Upper lobe of left lung (tissue), 6 donors: ENCODE results near the gene IRF2BPL. TPM values are rescaled to one million over a fixed set of nuclear protein-coding genes. Genes with fewer than 3 reads are reported as not detected.

Experiments
- ATAC-seq, 2 donors: fragments of 200-7000 bp; cut with Tn5 transposase; one replicate each; pipeline ENCODE4 v1.9.1; 2022; ENCODE audit warnings: mild to moderate bottlenecking in 2 of 2, moderate library complexity in 2 of 2; ENCODE audit not compliant: low FRiP score in 2 of 2
- DNase-seq, 2 donors: peaks; one replicate each; pipeline ENCODE4 v3.0.0-alpha.2; 2019 to 2020
- H3K27ac ChIP-seq, 4 donors: fragments of 200-600 bp; sonication (generic); one replicate each; pipeline ENCODE4 v1.5.1; 2016 to 2019
- H3K27me3 ChIP-seq, 4 donors: fragments of 200-600 bp; sonication (generic); one replicate each; pipeline ENCODE4 v1.5.1; 2017 to 2019
- H3K36me3 ChIP-seq, 4 donors: fragments of 200-600 bp; sonication (generic); one replicate each; pipeline ENCODE4 v1.5.1; 2016 to 2019
- H3K4me1 ChIP-seq, 4 donors: fragments of 200-600 bp; sonication (generic); one replicate each; pipeline ENCODE4 v1.5.1; 2018 to 2019
- H3K4me3 ChIP-seq, 4 donors: fragments of 200-600 bp; sonication (generic); one replicate each; pipeline ENCODE4 v1.5.1; 2017 to 2019; ENCODE audit warnings: mild to moderate bottlenecking in 2 of 4, moderate library complexity in 1 of 4
- H3K9me3 ChIP-seq, 4 donors: fragments of 200-600 bp; sonication (generic); one replicate each; pipeline ENCODE4 v1.5.1; 2018 to 2019
- EP300 ChIP-seq, 4 donors: sonication (generic); formaldehyde crosslinking; IDR thresholded peaks; one replicate each; pipeline ENCODE4 v1.5.1; 2017; ENCODE audit warnings: antibody characterized with exemption in 4 of 4, control low read depth in 2 of 4
- POLR2A ChIP-seq, 4 donors: fragments of 450-650 bp; IDR thresholded peaks; one replicate each; pipeline ENCODE4 v1.5.1; 2016 to 2017; ENCODE audit warnings: antibody characterized with exemption in 4 of 4, mild to moderate bottlenecking in 2 of 4
- POLR2AphosphoS5 ChIP-seq, 2 donors: sonication (generic); formaldehyde crosslinking; IDR thresholded peaks; one replicate each; pipeline ENCODE4 v1.5.1; 2017; ENCODE audit warnings: antibody characterized with exemption in 2 of 2
- WGBS, 2 donors: methylation state at CpG; one replicate each; pipeline ENCODE4 v1.1.5; 2017 to 2018; 5-methylcytosine and 5-hydroxymethylcytosine counted together
- total RNA-seq, 6 donors: library from RNA; depleted of rRNA in 4 of 6; stranded (reverse); fragments of >200 nt in 4 of 6; gene quantifications; one replicate each; pipeline versions ENCODE4 v1.1.0 to v1.2.1, GENCODE V29; 2016 to 2021
- TF ChIP-seq, protein P1 (sequence below), 6 experiments: fragments of 450-650 bp in 4 of 6; fragments of 200-600 bp in 2 of 6; sonication (generic) in 2 of 6; IDR thresholded peaks; one replicate each; pipeline ENCODE4 v1.5.1; 2016 to 2019; ENCODE audit warnings: antibody characterized with exemption in 6 of 6
- donor health status: DM: no; HTN: no; CAD: no; lungs with moderate emphysema.
- donor health status: DM: no; HTN: yes; CAD: no; lungs with severe emphysema.

IRF2BPL gene
- total RNA-seq, 6 donors from 2014 or later: 44.0 to 111 (median 49.6) TPM

DNA sequence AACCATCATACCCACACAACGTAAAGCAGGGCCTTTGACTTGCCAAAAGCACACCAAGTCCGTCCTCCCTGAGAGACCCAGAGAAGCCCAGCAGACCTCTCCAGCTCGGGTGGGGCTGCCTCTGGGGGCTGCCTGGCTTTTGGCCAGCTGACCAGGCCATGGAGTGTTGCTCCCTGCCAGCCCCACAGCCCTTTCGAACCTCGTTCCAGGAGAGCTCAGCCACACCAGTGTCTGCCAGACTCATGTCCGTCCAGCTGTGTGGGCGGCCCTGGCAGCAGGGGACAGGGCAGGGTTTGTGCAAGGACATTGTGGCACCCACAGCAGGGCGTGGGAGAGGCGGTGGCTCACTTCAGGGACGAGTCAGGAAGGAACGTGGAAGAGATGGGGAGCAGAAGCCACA lies 22.6 kb upstream of the IRF2BPL start:
- DNase-seq (peak; percentile 80 to 86), ATAC-seq (peak; percentile 81 to 85)
- TF ChIP-seq POLR2AphosphoS5 (IDR thresholded peaks at IDR 0.05): peak; percentile 85 to 87
- TF ChIP-seq POLR2A (IDR thresholded peaks at IDR 0.05): peak in 1 of 4 donors; percentile 30
- TF ChIP-seq EP300 (IDR thresholded peaks at IDR 0.05): peak in 2 of 4 donors; percentile 67 to 73
- TF ChIP-seq, protein P1, sequence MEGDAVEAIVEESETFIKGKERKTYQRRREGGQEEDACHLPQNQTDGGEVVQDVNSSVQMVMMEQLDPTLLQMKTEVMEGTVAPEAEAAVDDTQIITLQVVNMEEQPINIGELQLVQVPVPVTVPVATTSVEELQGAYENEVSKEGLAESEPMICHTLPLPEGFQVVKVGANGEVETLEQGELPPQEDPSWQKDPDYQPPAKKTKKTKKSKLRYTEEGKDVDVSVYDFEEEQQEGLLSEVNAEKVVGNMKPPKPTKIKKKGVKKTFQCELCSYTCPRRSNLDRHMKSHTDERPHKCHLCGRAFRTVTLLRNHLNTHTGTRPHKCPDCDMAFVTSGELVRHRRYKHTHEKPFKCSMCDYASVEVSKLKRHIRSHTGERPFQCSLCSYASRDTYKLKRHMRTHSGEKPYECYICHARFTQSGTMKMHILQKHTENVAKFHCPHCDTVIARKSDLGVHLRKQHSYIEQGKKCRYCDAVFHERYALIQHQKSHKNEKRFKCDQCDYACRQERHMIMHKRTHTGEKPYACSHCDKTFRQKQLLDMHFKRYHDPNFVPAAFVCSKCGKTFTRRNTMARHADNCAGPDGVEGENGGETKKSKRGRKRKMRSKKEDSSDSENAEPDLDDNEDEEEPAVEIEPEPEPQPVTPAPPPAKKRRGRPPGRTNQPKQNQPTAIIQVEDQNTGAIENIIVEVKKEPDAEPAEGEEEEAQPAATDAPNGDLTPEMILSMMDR (IDR thresholded peaks at IDR 0.05): no peak
- H3K27ac ChIP-seq: peak overlapping the region; percentile 75 to 87 (median 78)
- no peak overlapping the region for H3K4me3 ChIP-seq
- peaks cover 34 to 46% (median 42%) of the 10 kb centered on the region in 4 donors for H3K4me1 ChIP-seq
- no peaks in the 10 kb centered on the region for H3K36me3 ChIP-seq
- WGBS, 2 donors: 8 to 36% methylated on average over 4 to 11 of the region's 11 CpGs
- H3K9me3 ChIP-seq: peaks cover 0 to 7% (median 5%) of the 10 kb centered on the region in 4 donors
- H3K27me3 ChIP-seq: no peaks in the 10 kb centered on the region

DNA sequence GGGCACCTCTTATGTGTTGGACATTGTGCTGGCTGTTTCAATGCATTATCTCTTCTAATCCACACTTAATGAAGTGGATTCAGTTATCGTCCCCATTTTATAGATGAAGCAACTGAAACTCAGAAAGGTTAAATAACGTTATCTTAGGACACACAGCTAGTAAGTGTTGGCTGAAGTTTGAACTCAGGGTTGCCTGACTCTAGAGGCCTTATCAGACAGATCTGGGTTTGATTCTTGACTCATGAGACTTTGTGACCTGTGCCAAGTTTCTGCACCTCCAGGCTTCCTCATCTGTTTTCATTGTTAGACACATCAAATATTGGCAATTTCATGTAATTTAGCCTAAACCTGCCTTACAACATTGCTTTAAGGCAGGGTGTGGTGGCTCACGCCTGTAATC lies 18.2 kb upstream of the IRF2BPL start:
- ATAC-seq: no peak

DNA sequence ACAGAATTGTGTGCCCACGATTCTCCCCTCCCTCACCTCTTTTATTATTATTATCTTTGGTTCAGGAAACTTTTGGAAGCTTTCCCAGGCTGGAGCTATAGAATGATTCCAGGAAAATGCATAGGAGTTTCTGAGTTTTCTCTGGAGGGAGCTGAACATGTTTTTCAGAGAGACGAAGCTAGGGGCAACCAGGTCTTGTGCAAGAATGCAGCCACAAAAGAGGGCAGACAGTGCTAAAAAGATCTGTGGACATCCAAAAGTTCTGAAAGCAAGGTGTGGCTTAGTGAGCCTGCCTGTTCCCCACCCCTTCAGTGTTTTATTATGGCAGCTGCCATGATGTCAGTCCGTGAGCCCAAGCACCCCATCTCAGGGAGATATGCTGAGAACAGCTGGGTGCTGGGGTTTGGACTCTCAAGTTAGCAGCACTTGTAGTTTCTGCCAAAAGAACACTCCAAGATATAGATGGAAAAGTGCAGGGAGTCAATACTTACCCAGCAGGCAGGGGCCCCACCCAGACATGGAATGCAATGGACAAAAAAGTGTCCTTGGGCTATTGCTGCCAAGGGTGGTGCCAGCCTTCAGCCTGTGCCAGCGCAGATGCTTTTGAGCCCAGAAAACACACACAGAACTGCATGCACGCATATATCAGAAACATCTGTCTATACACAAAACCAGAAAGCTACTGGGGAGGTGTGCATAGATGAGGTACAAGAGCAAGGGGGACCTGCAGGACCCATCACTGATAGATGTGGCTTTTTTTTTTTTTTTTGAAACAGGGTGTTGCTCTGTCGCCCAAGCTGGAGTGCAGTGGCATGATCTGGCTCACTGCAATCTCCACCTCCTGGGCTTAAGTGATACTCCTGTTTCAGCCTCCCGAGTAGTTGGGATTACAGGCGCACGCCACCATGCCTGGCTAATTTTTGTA lies 17.0 kb upstream of the IRF2BPL start:
- WGBS, 2 donors: 42 to 44% methylated on average over 9 of the region's 9 CpGs
- TF ChIP-seq POLR2AphosphoS5 (IDR thresholded peaks at IDR 0.05): peak in 1 of 2 donors; percentile 41
- peak in 2 of 4 donors; percentile 69 to 82 for TF ChIP-seq EP300 (IDR thresholded peaks at IDR 0.05)
- TF ChIP-seq, protein P1 (IDR thresholded peaks at IDR 0.05): no peak
- TF ChIP-seq POLR2A (IDR thresholded peaks at IDR 0.05): peak in 1 of 4 donors; percentile 23
- ATAC-seq: peak; percentile 13 to 85

More for the DNA sequence above, 18.2 kb upstream of the IRF2BPL start:
- DNase-seq: no peak
- Histone ChIP-seq H3K4me3 (no peak overlapping the region), H3K27ac (peak overlapping the region; percentile 93 to 100 (median 97)), H3K27me3 (no peaks in the 10 kb centered on the region), H3K36me3 (no peaks in the 10 kb centered on the region), H3K9me3 (no peaks in the 10 kb centered on the region), H3K4me1 (peaks cover 67 to 72% (median 69%) of the 10 kb centered on the region in 4 donors)
- 60 to 71% methylated on average over 3 of the region's 3 CpGs for WGBS, 2 donors
- no peak for TF ChIP-seq POLR2A (IDR thresholded peaks at IDR 0.05)
- TF ChIP-seq, protein P1 (IDR thresholded peaks at IDR 0.05): no peak
- no peak for TF ChIP-seq POLR2AphosphoS5 (IDR thresholded peaks at IDR 0.05)

DNA sequence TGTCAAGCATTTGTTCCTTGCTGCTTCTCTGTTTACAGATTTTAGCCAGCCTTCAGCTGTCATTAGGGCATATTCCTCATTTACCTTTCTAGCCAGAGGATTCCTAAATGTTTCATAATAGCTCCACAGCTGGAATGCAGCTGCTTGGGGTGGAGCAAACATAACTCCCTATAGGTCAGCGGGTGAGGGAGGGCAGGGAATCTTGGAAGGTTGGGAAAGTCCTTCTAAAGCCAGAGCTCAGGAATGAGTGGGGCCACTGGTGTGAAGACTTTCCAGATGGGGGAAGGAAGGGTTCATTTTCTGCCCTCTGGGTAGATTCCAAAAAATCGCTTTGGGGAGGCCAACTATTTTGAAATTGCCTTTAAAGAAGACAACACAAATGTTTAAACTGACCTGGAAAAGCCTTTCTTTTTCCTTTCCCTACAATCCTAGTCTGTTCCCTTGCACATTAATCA lies 16.3 kb upstream of the IRF2BPL start:
- Histone ChIP-seq H3K4me3 (no peak overlapping the region), H3K9me3 (no peaks in the 10 kb centered on the region), H3K27ac (peak overlapping the region; percentile 93 to 100 (median 97)), H3K27me3 (no peaks in the 10 kb centered on the region), H3K36me3 (no peaks in the 10 kb centered on the region), H3K4me1 (peaks cover 69 to 76% (median 71%) of the 10 kb centered on the region in 4 donors)
- 25 to 40% methylated on average over 2 of the region's 2 CpGs for WGBS, 2 donors
- DNase-seq: no peak
- peak in 1 of 2 donors; percentile 45 for ATAC-seq
- no peak for TF ChIP-seq POLR2A (IDR thresholded peaks at IDR 0.05)
- peak; percentile 63 to 80 for TF ChIP-seq POLR2AphosphoS5 (IDR thresholded peaks at IDR 0.05)
- TF ChIP-seq, protein P1 (IDR thresholded peaks at IDR 0.05): no peak
- TF ChIP-seq EP300 (IDR thresholded peaks at IDR 0.05): peak in 1 of 4 donors; percentile 47

More for the DNA sequence above, 17.0 kb upstream of the IRF2BPL start:
- Histone ChIP-seq H3K27me3 (no peaks in the 10 kb centered on the region), H3K4me3 (no peak overlapping the region), H3K36me3 (no peaks in the 10 kb centered on the region), H3K9me3 (no peaks in the 10 kb centered on the region), H3K4me1 (peaks cover 69 to 75% (median 72%) of the 10 kb centered on the region in 4 donors), H3K27ac (peak overlapping the region; percentile 93 to 100 (median 97))
- peak in 1 of 2 donors; percentile 83 for DNase-seq
